Measurements from ENCODE around the gene F8.
"Not testable (repeated sequence)": the region's sequence is repeated elsewhere in the genome, so short reads cannot be mapped to it uniquely, and the experiment has no call there.

F8 gene

DNA sequence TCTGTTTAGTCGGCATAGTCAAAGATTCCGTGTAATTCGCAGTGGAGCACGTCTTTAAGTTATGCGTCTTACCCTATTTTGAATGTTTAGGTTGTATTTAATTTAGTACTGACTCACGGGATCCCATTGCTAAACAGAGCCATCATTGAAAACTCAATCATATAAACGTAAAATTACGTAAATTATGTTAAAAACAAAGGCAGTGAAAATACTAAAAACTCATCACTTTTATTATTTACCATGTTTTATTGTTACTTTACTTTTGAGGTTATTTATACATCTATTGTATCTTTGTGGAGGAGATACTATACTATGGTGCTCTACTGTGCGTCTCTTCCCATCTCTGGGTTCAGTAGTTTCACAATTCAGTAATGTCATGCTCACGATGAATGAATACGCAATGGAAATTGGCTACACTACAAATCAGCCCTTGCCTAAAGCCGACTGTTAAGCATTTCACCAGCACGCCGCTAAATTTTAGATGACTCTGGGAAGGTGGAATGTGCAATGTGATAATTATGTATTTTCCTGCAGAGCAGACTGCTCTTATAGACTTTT, 5.1 kb upstream of the F8 start:
- no peaks in the 10 kb centered on the region for H3K4me1 ChIP-seq (ENCODE audit: insufficient read depth, low read length)
- peak overlapping the region; percentile 95 for H3K9ac ChIP-seq (ENCODE audit: low read depth, low read length)
- peak overlapping the region; percentile 76 for H3K27ac ChIP-seq (ENCODE audit: low read length)
- H3K9me3 ChIP-seq (ENCODE audit: insufficient read depth, low read depth, low read length), result no peaks in the 10 kb centered on the region
- H3K27me3 ChIP-seq (ENCODE audit: insufficient read depth, low read length), result no peaks in the 10 kb centered on the region
- no peaks in the 10 kb centered on the region for H3K36me3 ChIP-seq (ENCODE audit: insufficient read depth, low read depth, low read length)
- H3K4me3 ChIP-seq (ENCODE audit: low read length), result peak overlapping the region; percentile 96

DNA sequence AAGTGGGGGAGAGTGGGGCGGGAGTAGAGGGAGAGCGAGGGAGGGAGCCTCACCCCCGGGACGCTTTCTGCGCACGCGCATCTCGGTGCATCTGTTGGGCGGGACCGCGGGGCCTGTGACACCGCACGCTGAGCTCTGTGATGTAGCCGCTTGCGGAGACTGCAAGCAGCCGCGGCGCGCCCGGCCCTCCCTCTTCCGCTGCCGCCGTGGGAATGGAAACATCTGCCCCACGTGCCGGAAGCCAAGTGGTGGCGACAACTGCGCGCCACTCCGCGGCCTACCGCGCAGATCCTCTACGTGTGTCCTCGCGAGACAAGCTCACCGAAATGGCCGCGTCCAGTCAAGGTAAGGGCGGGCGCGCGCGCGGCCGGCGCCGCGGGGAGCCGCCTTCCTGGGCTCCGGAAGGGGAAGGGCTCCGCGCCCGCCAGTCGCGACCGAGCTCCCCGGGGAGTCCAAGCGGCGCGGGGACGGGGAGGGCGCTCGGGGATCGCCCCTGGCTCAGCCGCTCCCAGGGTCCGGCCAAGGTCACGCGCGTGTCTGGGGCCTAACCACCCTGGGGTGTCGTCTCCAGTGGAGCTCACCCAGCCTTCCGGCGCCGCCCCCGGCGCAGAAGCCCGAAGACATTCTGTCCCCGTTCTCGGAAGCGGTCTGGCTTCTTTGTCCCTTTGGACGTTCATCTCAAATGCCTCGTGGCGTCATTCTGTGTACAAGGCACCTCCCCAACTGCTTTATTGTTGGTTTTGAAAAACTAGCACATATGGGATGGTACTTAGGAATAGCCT, 4.4 kb upstream of the F8 start, which contains the start of gene FUNDC2:
Gene FUNDC2 (plus strand): TSS at position 118 of the 782 bp plus-strand sequence. CDS start 95 bp downstream, at position 213.
- peak within 1 kb of the TSS; percentile 96 for H3K4me3 ChIP-seq (ENCODE audit: low read length)

DNA sequence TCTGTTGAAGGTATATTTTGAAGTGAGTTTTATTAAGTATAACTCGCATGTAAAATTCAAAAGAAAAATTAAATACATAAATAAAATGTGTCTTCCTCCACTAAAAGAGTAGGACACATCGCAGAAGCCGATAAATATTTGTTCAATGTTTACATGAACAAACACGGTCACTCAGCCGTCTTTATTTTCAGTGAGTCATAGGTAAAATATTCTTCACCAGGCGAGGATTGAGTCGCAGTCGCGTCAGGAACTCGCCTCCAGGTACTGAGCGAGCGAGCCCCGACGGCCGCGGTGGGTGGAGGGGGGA, 3.9 kb upstream of the F8 start:
- H3K4me1 ChIP-seq (ENCODE audit: insufficient read depth, low read length), result no peaks in the 10 kb centered on the region
- H3K9ac ChIP-seq (ENCODE audit: low read depth, low read length), result peak overlapping the region; percentile 95
- peak overlapping the region; percentile 96 for H3K4me3 ChIP-seq (ENCODE audit: low read length)
- no peaks in the 10 kb centered on the region for H3K9me3 ChIP-seq (ENCODE audit: insufficient read depth, low read depth, low read length)
- H3K27me3 ChIP-seq (ENCODE audit: insufficient read depth, low read length), result no peaks in the 10 kb centered on the region
- no peaks in the 10 kb centered on the region for H3K36me3 ChIP-seq (ENCODE audit: insufficient read depth, low read depth, low read length)
- no peak overlapping the region for H3K27ac ChIP-seq (ENCODE audit: low read length)

More for the DNA sequence above, 4.4 kb upstream of the F8 start, which contains the start of gene FUNDC2:
- Histone ChIP-seq H3K27me3 (ENCODE audit: insufficient read depth, low read length) (no peaks in the 10 kb centered on the region), H3K9ac (ENCODE audit: low read depth, low read length) (peak within 1 kb of the TSS; percentile 95), H3K4me1 (ENCODE audit: insufficient read depth, low read length) (no peaks in the 10 kb centered on the region), H3K9me3 (ENCODE audit: insufficient read depth, low read depth, low read length) (no peaks in the 10 kb centered on the region), H3K36me3 (ENCODE audit: insufficient read depth, low read depth, low read length) (no peaks in the 10 kb centered on the region), H3K27ac (ENCODE audit: low read length) (peak within 1 kb of the TSS; percentile 76)

DNA sequence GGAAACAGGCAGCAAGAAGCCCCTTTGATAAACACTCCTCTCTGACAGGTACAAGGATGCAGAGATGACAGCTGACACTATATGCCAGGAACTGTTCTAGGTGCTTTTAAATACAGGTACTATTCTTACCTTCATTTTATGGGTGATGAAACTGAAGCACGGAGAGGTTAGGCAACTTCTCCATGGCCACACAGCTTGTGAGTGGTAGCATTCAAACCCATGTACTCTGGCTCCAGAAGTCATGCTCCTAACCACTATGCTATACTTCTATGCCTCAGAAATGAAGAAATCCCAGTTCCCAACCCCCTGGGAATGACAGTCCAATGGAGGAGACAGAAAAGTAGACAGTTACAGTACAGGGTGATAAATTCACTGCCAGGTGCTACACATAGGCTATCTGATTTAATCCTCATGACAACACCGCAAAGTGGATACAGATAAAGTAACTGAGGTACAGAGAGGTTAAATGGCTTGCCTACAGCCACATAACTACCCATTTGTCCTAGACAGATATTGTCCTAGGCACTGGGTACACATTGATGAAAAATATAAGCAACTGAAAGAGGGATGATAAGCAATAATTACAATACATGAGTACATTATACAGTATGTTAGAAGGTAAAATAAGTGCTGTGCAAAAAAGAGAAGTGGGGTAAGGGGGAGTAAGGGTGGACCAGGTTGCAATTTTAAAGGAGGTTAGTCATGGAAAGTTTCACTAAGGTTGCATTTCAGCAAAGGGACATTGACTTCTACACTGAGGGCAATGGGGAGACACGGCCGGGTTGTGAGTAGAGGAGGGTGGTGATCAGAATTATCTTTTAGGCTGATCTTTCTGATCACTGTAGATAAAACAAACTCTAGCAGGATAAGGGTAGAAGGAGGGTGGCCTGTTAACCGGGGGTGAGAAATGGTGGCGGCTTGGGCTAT, 1.6 kb upstream of the F8 start:
- H3K27ac ChIP-seq (ENCODE audit: low read length), result no peak overlapping the region
- H3K27me3 ChIP-seq (ENCODE audit: insufficient read depth, low read length), result no peaks in the 10 kb centered on the region
- no peak overlapping the region for H3K9ac ChIP-seq (ENCODE audit: low read depth, low read length)
- no peaks in the 10 kb centered on the region for H3K9me3 ChIP-seq (ENCODE audit: insufficient read depth, low read depth, low read length)
- no peaks in the 10 kb centered on the region for H3K4me1 ChIP-seq (ENCODE audit: insufficient read depth, low read length)
- H3K36me3 ChIP-seq (ENCODE audit: insufficient read depth, low read depth, low read length), result no peaks in the 10 kb centered on the region
- H3K4me3 ChIP-seq (ENCODE audit: low read length), result no peak overlapping the region

DNA sequence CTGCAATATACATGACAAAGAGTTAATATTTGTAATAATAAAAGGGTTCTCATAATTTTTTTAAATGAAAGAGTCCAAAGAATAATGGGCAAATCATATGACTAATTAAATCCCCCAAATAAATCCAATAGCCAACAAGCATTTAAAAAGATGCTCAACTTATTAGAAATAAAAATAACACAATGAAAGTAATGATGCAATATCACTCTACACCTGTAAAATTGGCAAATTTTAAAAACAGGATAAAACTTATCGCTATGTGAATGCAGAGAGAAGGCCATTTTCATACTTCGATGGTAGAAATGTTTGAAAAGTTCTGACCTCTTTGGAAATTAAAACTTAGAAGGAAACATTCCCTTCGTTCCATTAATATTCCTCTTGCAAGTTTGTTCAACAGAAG, 1.9 kb downstream of the F8 start:
- Histone ChIP-seq H3K27ac (ENCODE audit: low read length) (no peak overlapping the region), H3K4me1 (ENCODE audit: insufficient read depth, low read length) (no peaks in the 10 kb centered on the region), H3K36me3 (ENCODE audit: insufficient read depth, low read depth, low read length) (no peaks in the 10 kb centered on the region), H3K9ac (ENCODE audit: low read depth, low read length) (no peak overlapping the region), H3K4me3 (ENCODE audit: low read length) (no peak overlapping the region), H3K27me3 (ENCODE audit: insufficient read depth, low read length) (no peaks in the 10 kb centered on the region), H3K9me3 (ENCODE audit: insufficient read depth, low read depth, low read length) (no peaks in the 10 kb centered on the region)

DNA sequence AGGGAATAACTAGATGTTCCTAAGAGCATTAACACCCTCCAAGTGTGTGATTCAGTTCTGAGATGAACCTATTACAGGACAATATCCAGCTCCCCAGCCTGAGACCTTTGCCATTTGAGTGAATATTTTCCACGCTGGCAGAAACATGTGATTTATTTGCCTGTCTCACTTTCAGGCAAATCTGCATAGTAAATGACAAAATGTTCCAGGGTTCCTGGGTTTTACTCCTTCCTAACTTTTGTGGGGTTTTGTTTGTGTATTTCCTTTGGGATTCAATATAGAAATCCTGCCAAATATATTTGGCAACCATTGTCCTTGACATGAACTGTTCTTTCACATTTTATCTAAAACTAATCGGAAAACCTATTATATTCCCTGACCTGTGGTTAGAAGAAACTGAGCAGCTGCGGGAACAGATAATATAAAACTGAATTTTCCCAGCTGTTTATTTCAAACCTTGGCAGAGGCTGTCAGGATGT, 12.5 kb downstream of the F8 start:
- Histone ChIP-seq H3K9me3 (ENCODE audit: insufficient read depth, low read depth, low read length) (no peaks in the 10 kb centered on the region), H3K36me3 (ENCODE audit: insufficient read depth, low read depth, low read length) (no peaks in the 10 kb centered on the region), H3K4me3 (ENCODE audit: low read length) (no peak overlapping the region), H3K27me3 (ENCODE audit: insufficient read depth, low read length) (no peaks in the 10 kb centered on the region), H3K9ac (ENCODE audit: low read depth, low read length) (no peak overlapping the region), H3K27ac (ENCODE audit: low read length) (no peak overlapping the region), H3K4me1 (ENCODE audit: insufficient read depth, low read length) (no peaks in the 10 kb centered on the region)

DNA sequence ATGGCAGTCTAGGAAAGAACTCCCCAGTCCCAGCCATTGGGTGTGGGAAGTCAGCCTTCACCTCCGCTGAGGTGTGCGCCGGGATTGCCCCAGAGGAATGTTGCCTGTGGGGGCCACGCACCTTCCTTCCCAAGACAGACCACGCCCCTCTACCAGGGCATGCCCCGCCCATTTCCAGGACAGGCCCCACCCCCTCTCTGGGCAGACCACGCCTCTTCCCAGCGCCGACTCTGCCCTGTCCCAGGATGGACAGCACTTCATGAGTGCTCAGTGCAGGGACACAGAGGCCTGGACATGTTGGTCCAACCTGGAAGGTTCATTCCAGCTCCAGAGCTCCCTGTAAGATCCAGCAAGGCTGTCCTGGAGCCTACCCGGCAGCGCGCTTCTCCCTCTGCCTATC, 13.9 kb downstream of the F8 start:
- not testable (repeated sequence) for H3K9me3 ChIP-seq (ENCODE audit: insufficient read depth, low read depth, low read length); H3K27ac ChIP-seq (ENCODE audit: low read length); H3K27me3 ChIP-seq (ENCODE audit: insufficient read depth, low read length); H3K9ac ChIP-seq (ENCODE audit: low read depth, low read length); H3K4me3 ChIP-seq (ENCODE audit: low read length); H3K4me1 ChIP-seq (ENCODE audit: insufficient read depth, low read length); H3K36me3 ChIP-seq (ENCODE audit: insufficient read depth, low read depth, low read length)

DNA sequence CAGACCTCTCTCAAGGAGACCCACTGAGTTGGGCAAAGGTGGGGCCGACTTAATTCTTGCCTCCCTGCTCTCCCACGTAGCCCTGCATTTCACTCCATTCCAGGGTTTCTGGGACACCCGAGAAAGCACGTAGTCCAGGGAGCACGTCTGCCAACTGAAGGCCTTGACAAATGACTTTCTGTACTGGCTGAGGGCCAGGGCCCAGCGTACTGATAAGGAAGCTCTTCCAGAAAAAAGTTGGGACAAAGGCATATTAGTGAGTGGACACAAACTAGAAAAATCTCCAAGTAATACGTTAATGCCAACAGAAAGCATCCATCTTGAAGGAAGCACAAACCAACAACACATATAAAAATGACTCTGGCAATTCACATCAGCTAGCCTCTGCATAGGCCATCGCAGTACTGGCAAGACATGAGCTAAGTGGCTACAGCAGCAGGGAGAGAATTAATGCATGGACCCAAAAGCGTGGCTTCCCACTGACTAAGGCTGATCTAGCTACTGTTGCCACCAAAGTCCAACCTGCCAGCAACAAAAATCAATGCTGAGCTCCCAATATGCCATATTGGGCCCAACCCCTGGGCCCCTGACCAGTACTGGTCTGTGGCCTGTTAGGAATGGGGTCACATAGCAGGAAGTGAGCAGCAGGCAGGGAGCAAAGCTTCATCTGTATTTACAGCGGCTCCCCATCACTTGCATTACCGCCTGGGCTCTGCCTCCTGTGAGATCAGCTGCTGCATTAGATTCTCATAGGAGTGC, 15.4 kb downstream of the F8 start:
- not testable (repeated sequence) for H3K9ac ChIP-seq (ENCODE audit: low read depth, low read length); H3K36me3 ChIP-seq (ENCODE audit: insufficient read depth, low read depth, low read length); H3K9me3 ChIP-seq (ENCODE audit: insufficient read depth, low read depth, low read length); H3K4me3 ChIP-seq (ENCODE audit: low read length); H3K27ac ChIP-seq (ENCODE audit: low read length); H3K4me1 ChIP-seq (ENCODE audit: insufficient read depth, low read length); H3K27me3 ChIP-seq (ENCODE audit: insufficient read depth, low read length)

DNA sequence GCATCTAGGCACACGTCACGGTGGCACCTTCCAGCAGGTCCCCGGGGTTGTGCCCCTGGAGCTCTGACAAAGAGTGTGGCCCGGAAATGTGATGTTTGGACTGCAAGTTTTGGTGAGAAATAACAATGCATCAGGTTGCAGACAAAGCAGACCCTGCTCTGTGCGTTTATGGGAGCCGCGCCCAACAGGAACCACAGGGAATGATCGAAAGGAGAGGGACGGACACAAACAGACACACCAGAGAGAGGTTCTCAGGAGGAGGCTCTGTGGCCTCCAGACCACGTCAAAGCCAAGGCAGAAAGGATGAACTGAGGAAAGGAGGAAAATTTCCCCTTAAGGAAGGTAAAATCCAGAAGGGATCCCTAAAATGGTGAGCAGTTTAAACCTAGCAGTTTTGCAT, 16.1 kb downstream of the F8 start:
- not testable (repeated sequence) for H3K36me3 ChIP-seq (ENCODE audit: insufficient read depth, low read depth, low read length); H3K4me1 ChIP-seq (ENCODE audit: insufficient read depth, low read length)

DNA sequence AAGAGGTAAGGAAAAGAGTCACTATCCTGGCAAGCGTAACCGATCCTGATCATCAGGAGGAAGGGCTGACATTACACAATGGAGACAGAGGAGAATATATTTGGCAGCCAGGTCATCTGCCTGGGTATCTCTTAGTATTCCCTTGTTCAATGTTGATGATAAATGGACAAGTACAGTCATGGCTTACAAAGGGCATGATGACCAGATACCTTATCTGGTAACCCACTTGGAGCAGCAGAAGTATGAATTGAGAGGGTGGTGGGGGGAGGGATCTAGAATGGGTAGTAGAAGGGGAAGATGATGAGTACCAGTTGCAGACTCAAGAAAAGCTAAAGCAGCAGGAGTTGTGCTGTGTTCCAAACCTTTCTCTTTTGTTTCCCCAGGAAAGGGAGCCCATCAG, 17.3 kb downstream of the F8 start:
- Histone ChIP-seq H3K27me3 (ENCODE audit: insufficient read depth, low read length) (no peaks in the 10 kb centered on the region), H3K27ac (ENCODE audit: low read length) (no peak overlapping the region), H3K4me3 (ENCODE audit: low read length) (no peak overlapping the region), H3K36me3 (ENCODE audit: insufficient read depth, low read depth, low read length) (no peaks in the 10 kb centered on the region), H3K4me1 (ENCODE audit: insufficient read depth, low read length) (no peaks in the 10 kb centered on the region), H3K9ac (ENCODE audit: low read depth, low read length) (no peak overlapping the region), H3K9me3 (ENCODE audit: insufficient read depth, low read depth, low read length) (no peaks in the 10 kb centered on the region)

More for the DNA sequence above, 16.1 kb downstream of the F8 start:
- H3K9me3 ChIP-seq (ENCODE audit: insufficient read depth, low read depth, low read length); H3K27me3 ChIP-seq (ENCODE audit: insufficient read depth, low read length); H3K9ac ChIP-seq (ENCODE audit: low read depth, low read length); H3K27ac ChIP-seq (ENCODE audit: low read length); H3K4me3 ChIP-seq (ENCODE audit: low read length): not testable (repeated sequence)

DNA sequence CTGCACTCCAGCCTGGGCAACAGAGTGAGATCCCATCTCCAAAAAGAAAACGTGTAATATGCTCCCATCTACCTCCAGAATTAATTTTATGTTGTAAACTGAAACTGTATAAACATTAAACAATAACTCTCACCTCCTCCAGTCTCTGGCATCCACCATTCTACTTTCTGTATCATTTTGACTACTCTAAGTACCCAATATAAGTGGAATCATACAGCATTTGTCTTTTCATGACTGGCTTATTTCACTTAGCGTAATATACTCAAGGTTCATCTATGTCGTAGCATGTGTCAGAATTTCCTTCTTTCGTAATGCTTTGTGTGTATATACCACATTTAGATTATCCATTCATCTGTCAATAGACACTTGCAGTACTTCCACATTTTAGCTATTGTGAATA, 20.6 kb downstream of the F8 start:
- H3K4me3 ChIP-seq (ENCODE audit: low read length), result no peak overlapping the region
- no peaks in the 10 kb centered on the region for H3K9me3 ChIP-seq (ENCODE audit: insufficient read depth, low read depth, low read length)
- no peaks in the 10 kb centered on the region for H3K36me3 ChIP-seq (ENCODE audit: insufficient read depth, low read depth, low read length)
- no peaks in the 10 kb centered on the region for H3K27me3 ChIP-seq (ENCODE audit: insufficient read depth, low read length)
- no peaks in the 10 kb centered on the region for H3K4me1 ChIP-seq (ENCODE audit: insufficient read depth, low read length)
- no peak overlapping the region for H3K9ac ChIP-seq (ENCODE audit: low read depth, low read length)
- no peak overlapping the region for H3K27ac ChIP-seq (ENCODE audit: low read length)

Measured in iPS-20b (cell line).